Dedifferentiated amniotic fluid mesenchymal stem cell (primary cell): Measurements from ENCODE around the gene CMTM6.
A peak's percentile ranks its signal among the peaks of the same experiment; 100 is the strongest.
"Not testable (repeated sequence)": the region's sequence is repeated elsewhere in the genome, so short reads cannot be mapped to it uniquely, and the experiment has no call there.

Source experiments
- DNase-seq: peaks from one replicate; pipeline ENCODE4 v3.0.0-alpha.2; 2016; ENCODE audit errors: extremely low spot score

Gene CMTM6

DNA sequence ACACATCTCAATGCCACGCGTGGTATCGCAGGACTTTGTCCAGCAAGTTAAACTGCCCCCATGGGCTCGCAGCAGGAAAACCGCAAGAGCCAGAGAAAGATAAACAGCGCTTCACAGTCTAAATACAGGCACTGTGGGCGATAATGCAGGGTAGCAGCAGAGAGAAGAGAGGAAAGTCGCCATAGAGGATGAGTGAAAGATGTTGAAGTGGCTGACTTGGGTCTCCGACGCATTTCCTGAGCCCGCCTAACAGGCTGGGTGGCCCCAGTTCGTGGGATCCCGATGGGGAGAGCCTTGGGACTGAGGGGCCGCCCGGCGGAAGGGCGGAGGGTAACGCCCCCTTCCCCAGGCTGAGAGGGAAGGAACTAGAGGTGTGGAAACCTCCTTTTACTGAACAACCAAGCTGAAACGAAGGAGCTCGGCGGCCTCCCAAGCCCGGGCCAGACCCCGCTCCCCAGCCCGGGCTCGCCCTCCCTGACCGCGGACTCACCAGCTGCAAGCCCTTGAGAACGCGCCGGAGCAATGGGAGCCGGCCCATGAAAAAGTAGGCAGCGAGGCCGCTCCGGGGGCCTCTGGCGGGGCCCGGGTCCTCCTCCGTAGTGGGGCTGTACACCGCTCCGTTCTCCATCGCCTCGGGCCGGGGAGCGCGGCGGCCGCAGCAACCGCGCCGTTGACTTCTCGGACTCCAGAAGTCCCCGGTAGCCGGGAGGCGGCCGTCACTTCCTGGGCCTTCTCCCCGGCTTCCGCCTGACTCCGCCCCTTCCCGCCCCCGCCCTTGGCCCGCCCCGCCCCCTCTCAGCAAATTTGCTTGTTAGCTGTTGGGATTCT is at the start of gene CMTM6:
TSS of gene CMTM6 (minus strand) at position 735 of the 828 bp plus-strand sequence. CDS start at position 628, 107 bp downstream.
- DNase-seq, result peak; percentile 73

DNA sequence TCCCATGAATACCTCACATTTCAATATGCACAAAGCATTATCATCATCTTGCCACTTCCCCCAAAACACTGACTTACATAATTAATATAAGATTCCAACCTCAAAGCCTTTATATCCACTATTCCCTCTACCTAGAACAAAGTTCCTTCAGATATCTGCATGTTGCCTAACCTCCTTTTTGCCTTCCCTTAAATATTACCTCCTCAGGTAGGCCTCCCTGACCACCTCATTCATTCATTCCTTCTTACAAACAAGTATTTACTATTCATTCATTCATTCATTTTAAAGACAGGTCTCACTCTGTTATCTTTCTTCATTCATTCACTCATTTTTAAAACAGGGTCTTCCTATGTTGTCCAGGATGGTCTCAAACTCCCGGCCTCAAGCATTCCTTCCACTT is 49.4 kb upstream of the CMTM6 start:
- DNase-seq, result no peak

DNA sequence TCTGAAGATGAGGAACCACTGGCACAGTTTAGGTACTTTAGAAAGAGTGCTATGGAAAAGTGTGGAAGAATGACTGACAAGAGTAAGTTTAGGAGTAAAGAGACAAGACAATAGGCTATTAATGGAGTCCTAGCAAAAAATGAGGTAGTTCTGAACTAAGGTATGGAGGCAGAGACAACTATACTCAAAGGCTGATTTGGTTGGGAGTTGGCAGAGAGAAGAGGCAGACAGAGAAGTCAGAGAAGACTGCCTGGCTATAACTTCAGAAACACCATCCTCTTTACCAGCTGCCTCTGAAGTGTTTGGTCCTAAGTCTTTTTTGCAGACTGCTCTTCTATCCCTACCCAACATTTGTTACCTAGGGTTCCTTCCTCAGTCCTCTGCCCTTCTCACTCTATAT is 48.8 kb upstream of the CMTM6 start:
- no peak for DNase-seq

DNA sequence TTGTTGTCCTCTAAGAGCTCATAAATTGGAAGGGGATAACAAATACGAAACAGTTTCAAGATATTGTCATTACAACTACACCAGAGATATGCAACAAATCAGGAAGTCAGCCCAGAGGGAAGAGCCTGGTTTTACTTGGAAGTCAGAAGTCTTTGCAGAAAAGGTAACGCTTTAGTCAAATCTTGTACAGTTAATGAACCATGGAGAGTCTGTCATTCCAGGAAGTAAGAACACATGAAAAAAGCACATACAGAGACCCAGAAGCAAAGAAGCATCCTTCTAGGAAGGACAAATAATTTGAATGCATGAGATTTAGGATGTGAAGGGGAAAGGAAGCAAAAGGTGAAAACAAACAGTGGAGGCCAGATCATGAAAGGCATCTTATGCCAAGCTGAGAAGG is 48.4 kb upstream of the CMTM6 start:
- no peak for DNase-seq

DNA sequence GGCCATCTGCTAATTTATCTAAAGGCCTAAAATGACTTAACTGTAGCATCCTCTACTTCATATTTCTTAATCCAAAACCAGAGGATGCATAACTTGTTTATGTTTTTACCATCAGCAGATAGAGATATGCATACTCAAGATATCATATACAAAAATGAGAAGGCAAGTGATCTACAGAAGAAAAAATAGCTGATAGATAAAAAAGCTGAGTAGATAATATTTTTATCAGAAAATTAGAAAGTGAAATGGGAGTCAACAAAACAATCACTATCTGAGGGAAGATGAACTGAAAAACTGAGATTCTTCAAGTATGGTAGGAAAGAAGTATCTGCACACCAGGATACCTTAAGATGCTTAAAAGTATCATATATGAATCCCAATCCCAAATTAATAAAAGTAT is 42.7 kb upstream of the CMTM6 start:
- DNase-seq, result no peak

- DNase-seq, result no peak
Measured at GRCh38 chr3:32544894-32545293, 42.2 kb upstream of the CMTM6 start.

GRCh38 chr3:32542807-32543206 is 40.2 kb upstream of the CMTM6 start:
- DNase-seq, result no peak

DNA sequence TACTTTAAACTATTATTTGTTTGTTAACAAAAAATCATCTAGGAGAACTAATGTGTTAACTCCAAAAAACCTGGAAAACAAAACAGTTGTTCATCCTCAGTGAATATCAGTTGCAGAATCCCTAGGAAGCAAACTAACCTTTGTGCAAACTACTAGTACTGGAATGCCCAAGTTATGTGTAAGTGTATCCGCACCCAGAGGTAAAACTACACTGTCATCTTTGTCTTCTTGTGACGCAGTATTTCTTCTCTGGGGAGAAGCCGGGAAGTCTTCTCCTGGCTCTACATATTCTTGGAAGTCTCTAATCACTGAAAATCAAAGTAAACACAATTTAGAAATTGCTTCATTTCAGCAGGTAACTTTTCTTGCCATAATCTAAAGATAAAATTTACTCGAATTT is 38.2 kb upstream of the CMTM6 start:
- no peak for DNase-seq

GRCh38 chr3:32532434-32532833 is 29.8 kb upstream of the CMTM6 start:
- DNase-seq, result no peak

DNA sequence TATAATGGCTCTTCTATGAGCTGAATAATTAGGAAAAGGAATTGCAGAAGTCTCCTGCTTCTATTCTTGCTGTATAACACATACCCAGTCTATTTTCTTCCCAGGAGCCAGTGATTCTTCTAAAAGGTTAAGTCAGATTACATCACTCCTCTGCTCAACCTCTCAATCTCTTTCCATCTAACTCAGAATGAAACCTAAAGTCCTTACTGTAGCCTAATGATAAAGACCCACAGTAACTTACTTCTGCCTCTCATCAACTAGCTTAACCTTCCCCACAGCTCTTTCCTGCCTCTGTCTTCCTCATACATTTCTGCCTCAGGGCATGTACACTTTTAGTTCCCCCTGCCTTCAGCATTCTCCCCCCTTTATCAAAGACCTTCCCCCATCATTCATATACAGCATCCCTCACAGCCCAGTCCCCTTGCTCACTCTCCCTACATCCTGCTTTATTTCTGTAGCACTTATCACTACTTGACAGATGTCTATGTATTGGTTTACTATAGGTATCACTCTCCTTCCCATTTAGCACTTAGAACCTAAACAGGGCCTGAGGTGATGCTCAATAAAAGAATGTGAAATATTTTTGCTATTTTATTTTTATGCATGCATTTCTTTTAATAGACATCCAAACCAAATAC is 28.5 kb upstream of the CMTM6 start:
- no peak for DNase-seq

GRCh38 chr3:32525720-32526119 is 23.1 kb upstream of the CMTM6 start:
- DNase-seq, result no peak

- no peak for DNase-seq
Measured at GRCh38 chr3:32522682-32523081, 20.0 kb upstream of the CMTM6 start.

GRCh38 chr3:32518921-32519320 is 16.3 kb upstream of the CMTM6 start:
- DNase-seq, result not testable (repeated sequence)

DNA sequence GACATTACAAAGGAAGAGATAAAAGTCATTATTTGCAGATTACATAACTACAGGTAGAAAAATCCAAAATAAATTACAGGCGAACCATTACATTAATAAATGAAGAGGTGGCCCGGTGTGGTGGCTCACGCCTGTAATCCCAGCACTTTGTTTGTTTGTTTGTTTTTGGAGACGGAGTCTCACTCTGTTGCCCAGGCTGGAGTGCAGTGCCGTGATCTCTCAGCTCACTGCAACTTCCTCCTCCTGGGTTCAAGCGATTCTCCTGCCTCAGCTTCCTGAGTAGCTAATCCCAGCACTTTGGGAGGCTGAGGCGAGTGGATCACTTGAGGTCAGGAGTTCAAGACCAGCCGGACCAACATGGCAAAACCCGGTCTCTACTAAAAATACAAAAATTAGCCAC is 14.1 kb upstream of the CMTM6 start:
- DNase-seq, result not testable (repeated sequence)

DNA sequence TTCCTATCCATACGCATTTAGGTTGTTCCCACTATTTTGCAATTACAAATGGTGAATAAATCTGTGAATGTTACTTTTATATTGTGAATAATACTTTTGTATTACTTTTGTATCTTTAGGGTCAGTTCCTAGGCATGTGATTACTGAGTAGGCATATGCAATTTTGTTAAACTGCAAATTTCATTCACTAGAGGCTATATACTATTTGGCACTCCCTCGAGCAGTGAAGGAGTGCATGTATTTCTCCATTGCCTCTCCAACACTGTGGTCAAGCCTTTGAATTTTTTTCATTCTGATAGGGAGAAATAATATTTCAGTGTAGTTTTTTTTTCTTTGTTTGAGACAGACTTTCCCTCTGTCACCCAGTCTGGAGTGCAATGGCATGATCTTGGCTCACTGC is 8.4 kb upstream of the CMTM6 start:
- DNase-seq, result no peak

DNA sequence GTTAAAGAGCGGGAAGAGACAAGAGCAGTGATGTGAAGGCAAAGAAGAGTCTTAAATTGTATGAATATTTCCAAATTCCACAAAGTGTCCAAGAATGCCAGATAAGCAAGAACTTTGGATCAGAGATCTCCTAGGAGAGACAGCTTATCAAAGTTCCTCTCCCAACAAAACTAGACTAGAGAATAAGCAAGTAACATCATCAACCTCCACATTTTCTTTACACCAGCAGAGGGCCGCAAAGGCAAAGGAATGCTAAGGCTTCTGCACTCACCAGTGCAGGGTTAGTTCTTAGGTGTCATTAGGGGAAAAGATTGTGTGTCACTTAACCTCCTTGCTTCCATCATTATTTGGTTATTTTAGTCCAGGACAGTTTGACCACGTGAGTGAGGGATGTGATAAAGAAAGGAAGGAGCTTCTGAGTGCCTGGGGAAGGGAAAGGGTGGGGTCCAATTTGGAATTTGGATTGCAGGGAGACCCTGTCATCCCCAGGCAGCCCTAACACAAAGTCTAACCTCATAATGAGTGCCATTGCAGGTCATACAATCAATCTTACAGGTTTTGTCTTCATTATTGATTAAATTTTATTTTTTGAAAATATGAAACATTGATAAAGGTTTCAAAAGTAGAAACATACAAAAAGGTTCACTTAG is 7.5 kb upstream of the CMTM6 start:
- DNase-seq, result peak; percentile 63

GRCh38 chr3:32508711-32509110 is 6.1 kb upstream of the CMTM6 start:
- DNase-seq, result no peak

DNA sequence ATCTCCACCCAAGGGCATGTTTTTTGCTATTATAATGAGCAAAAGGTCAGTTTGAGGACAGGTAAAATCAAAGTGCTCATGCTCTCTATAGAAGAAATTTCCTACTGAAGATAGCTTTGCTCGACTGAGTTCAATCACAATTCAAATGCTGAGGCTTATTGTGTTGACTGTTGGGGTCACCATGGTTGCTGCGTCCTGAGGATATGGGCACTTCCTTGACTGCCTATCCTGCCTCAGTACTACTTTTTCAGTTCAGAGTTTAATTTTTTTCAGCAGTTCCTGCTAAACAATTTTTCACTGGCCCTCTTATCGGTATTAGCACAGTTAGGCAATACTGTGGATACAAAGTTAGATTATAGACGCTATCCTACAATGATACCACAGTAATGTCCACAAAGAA is 3.8 kb upstream of the CMTM6 start:
- DNase-seq, result no peak

- no peak for DNase-seq
Measured at GRCh38 chr3:32502946-32503286, 264 bp upstream of the CMTM6 start.

GRCh38 chr3:32501783-32502117 is 902 bp downstream of the CMTM6 start:
- DNase-seq, result no peak

- DNase-seq, result no peak
Measured at GRCh38 chr3:32500880-32501782, 1.5 kb downstream of the CMTM6 start.

DNA sequence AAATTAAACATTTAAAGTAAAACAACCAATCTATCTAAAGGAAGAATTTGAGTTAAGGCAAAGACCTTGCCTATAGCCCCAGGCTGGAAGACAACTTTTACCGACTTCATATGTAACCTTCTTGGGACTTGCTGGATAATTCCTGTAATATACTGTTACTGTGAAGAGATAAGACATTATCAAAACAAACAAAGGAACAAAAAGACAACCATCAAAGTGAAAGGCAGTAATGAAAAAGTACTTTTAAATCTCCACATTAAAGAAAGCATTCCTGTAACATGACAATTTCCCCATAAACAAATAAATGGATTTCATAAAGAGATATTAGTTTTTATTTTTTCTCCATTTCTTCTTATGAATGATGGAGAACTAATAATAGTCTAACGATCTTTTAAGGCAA is 2.4 kb downstream of the CMTM6 start:
- no peak for DNase-seq
